ENCODE data around the gene KRT83. TPM values are rescaled to one million over a fixed set of nuclear protein-coding genes. Genes with fewer than 3 reads are reported as not detected.
"Not testable (repeated sequence)": the region's sequence is repeated elsewhere in the genome, so short reads cannot be mapped to it uniquely, and the experiment has no call there.

Gene KRT83
- total RNA-seq, 1 donor from 2014 or later = not detected

DNA sequence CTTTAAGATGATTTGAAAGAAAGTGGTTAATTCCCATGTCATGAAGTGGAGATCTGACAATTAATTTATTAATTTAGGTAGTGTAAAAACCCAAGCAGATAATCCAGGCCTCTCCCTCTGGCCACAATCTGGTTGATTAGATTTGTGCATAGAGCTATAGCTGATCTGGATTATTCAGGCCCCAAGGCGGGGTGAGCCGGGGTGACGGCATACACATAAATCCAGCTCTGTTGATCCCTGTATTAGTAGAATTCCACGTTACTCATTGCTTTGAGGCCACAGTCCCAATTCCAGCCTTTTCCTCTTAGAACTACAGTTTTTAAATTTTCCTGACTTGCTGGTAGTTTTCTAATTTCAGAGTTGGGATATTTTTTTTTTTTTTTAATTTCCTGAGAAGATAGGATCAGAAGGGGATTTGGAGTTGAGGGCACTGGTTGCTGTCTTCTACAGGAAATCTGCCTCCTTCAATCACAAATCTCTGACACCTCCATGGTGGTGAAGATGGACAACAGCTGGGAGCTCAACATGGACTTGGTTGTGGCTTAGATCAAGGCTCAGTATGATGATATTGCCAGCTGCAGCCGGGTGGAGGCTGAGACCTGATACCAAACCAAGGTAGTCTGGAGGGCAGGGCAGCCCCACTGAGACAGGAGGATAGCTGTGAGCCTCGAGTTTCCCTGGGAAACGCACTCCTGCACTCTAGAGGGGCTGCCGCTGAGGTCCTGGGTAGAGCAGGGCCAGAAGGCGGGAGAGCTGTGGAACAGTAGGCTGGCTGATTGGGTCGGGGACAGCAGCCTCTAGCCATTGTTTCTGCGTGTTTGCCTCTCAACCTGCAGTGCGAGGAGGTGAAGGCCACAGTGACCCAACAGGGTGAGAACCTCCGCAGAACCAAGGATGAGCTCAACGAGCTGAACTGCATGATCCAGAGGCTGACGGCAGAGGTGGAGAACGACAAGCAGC is 26.6 kb upstream of the KRT83 start:
- Mint-ChIP-seq H3K9me3 (no peaks in the 10 kb centered on the region), H3K36me3 (ENCODE audit: low read depth) (no peaks in the 10 kb centered on the region), H3K27ac (no peak overlapping the region), H3K4me1 (peaks cover 3% of the 10 kb centered on the region), H3K4me3 (no peak overlapping the region), H3K27me3 (peaks cover 5% of the 10 kb centered on the region)
- intact Hi-C loops (cut with micrococcal nuclease) = no loop called here
- no peak for DNase-seq

GRCh38 chr12:52347016-52347415 is 25.8 kb upstream of the KRT83 start:
- Mint-ChIP-seq H3K27me3 (peaks cover 5% of the 10 kb centered on the region), H3K27ac (no peak overlapping the region), H3K36me3 (ENCODE audit: low read depth) (no peaks in the 10 kb centered on the region), H3K9me3 (no peaks in the 10 kb centered on the region), H3K4me1 (peaks cover 3% of the 10 kb centered on the region), H3K4me3 (no peak overlapping the region)
- intact Hi-C loops (cut with micrococcal nuclease) = no loop called here
- DNase-seq = no peak

- intact Hi-C loops (cut with micrococcal nuclease) = no loop called here
- no peaks in the 10 kb centered on the region for H3K9me3 Mint-ChIP-seq
- no peak overlapping the region for H3K4me3 Mint-ChIP-seq
- H3K36me3 Mint-ChIP-seq (ENCODE audit: low read depth) = no peaks in the 10 kb centered on the region
- DNase-seq = no peak
- H3K27ac Mint-ChIP-seq = no peak overlapping the region
- peaks cover 3% of the 10 kb centered on the region for H3K27me3 Mint-ChIP-seq
- H3K4me1 Mint-ChIP-seq = peaks cover under 1% of the 10 kb centered on the region
Measured at GRCh38 chr12:52346593-52346992, 25.4 kb upstream of the KRT83 start.

DNA sequence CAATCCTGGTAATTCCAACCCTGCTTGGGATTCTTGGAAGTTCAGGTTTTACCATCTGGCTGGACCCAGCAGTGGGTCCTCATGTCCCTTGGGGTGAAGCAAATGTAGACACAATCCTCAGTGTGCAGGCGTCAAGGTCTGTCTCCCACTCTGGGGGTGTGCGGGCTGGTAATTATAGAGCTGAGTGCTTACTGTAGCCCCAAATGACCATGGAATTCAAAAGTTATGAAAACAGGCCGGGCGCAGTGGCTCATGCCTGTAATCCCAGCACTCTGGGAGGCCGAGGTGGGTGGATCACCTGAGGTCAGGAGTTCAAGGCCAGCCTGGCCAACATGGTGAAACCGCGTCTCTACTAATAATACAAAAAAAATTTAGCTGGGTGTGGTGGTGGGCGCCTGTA is 23.8 kb upstream of the KRT83 start:
- H3K9me3 Mint-ChIP-seq; H3K27me3 Mint-ChIP-seq; H3K4me3 Mint-ChIP-seq; H3K36me3 Mint-ChIP-seq (ENCODE audit: low read depth); intact Hi-C loops (cut with micrococcal nuclease); H3K4me1 Mint-ChIP-seq; H3K27ac Mint-ChIP-seq; DNase-seq: not testable (repeated sequence)

- intact Hi-C loops (cut with micrococcal nuclease) = no loop called here
- Mint-ChIP-seq H3K9me3 (no peaks in the 10 kb centered on the region), H3K27me3 (peaks cover 2% of the 10 kb centered on the region), H3K27ac (no peak overlapping the region), H3K4me3 (no peak overlapping the region), H3K36me3 (ENCODE audit: low read depth) (no peaks in the 10 kb centered on the region), H3K4me1 (no peaks in the 10 kb centered on the region)
- DNase-seq = no peak
Measured at GRCh38 chr12:52344111-52344510, 22.9 kb upstream of the KRT83 start.

DNA sequence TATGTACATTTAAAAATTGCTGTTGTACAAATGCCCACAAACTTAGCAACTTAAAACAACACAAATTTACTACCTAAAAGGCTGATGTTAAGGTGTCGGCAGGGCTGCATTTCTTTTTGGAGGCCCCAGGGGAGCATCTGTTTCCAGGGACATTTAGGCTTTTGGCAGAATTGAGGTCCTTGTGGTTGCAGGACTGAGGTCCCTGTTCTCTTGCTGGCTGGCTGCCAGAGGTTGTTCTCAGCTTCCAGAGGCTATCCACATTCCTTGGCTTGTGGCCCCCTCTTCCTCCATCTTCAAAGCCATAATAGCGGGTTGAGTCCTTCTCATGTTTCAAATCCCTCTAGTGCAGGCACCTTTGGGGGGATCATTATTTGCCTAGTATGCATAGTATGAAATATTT is 22.4 kb upstream of the KRT83 start:
- Mint-ChIP-seq H3K27me3 (no peaks in the 10 kb centered on the region), H3K9me3 (no peaks in the 10 kb centered on the region), H3K36me3 (ENCODE audit: low read depth) (no peaks in the 10 kb centered on the region), H3K4me3 (no peak overlapping the region), H3K27ac (no peak overlapping the region), H3K4me1 (no peaks in the 10 kb centered on the region)
- intact Hi-C loops (cut with micrococcal nuclease) = no loop called here
- DNase-seq = no peak

- Mint-ChIP-seq H3K27ac (no peak overlapping the region), H3K27me3 (peaks cover 1% of the 10 kb centered on the region), H3K4me3 (no peak overlapping the region), H3K36me3 (ENCODE audit: low read depth) (no peaks in the 10 kb centered on the region), H3K9me3 (no peaks in the 10 kb centered on the region), H3K4me1 (no peaks in the 10 kb centered on the region)
- DNase-seq = no peak
- intact Hi-C loops (cut with micrococcal nuclease) = no loop called here
Measured at GRCh38 chr12:52342781-52343490, 21.7 kb upstream of the KRT83 start.

DNA sequence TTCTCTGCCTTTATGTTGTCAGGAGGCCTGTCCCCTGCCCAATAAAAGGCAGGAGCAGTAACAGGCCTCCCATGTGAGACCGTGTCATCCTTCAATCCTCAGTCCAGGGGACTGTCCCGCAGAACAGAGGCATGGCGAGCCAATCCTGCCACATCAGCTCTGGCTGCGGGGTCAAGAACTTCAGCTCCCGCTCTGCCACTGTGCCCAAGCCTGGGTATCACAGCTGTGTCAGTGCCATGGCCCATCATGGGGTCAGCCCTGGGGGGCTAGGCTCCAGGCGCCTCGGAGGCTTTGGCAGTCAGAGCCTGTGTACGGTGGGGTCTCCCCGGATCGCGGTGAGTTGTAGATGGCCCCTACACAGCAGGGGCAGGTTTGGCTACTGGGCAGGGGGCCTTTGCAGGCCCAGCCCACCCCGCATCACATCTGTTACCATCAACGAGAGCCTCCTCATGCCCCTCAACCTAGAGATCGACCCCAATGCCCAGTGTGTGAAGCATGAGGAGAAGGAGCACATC is 19.9 kb upstream of the KRT83 start:
- Mint-ChIP-seq H3K4me3 (no peak overlapping the region), H3K36me3 (ENCODE audit: low read depth) (no peaks in the 10 kb centered on the region), H3K27ac (no peak overlapping the region), H3K4me1 (peaks cover 3% of the 10 kb centered on the region), H3K27me3 (peaks cover 2% of the 10 kb centered on the region), H3K9me3 (no peaks in the 10 kb centered on the region)
- intact Hi-C loops (cut with micrococcal nuclease) = no loop called here
- DNase-seq = no peak

DNA sequence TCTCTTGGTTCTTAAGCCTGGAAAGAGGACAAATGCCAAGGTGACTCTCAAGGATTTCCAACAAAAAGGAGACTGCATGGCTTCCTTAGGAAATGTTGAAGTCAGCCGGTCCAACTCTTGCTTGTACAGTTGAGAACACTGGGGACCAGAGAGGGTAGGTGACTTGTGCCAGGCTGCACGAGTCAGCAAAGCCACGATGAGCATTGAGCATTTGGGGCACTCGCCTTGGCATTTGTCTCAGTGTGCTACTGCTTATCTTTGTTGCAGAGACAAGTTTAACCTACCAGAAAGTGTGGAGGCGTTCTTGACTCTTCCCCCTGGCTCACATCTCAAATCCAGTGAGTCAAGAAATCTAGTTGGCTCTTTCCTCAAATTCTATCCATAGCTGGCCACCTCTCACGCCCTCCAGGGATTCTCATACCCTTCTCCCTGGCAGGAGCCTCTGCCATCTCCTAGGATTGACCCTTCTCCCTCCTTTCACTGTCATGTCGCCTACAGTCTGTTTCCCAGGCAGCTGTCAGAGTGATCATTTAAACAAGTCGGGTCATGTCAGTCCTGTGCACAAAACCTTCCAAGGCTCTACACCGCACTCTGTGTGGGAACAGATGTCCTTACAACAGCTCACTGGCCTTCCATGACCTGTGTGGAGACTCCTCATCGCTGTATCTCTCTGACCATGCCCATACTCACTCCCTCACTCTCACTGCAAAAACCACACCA is 17.2 kb upstream of the KRT83 start:
- Mint-ChIP-seq H3K4me1 (peaks cover 3% of the 10 kb centered on the region), H3K36me3 (ENCODE audit: low read depth) (no peaks in the 10 kb centered on the region), H3K27ac (no peak overlapping the region), H3K9me3 (no peaks in the 10 kb centered on the region), H3K27me3 (peaks cover 4% of the 10 kb centered on the region), H3K4me3 (no peak overlapping the region)
- intact Hi-C loops (cut with micrococcal nuclease) = no loop called here
- DNase-seq = no peak

DNA sequence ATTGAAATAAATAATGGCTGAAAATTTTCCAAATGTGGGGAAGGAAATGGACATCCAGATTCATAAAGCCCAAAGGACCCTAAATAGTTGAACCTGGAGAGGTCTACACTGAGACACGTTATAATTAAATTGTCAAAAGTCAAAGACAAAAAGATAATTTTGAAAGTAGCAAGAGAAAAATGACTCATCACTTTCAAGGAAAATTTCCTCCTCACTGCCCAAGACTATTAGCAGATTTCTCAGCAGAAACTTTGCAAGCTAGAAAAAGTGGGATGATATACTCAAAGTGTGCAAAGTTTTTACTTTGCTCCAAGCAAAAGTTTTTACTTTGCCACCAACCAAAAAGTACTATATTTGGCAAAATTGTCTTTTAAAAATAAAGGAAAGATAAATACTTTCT is 15.9 kb upstream of the KRT83 start:
- peaks cover 3% of the 10 kb centered on the region for H3K4me1 Mint-ChIP-seq
- no peak overlapping the region for H3K27ac Mint-ChIP-seq
- no peaks in the 10 kb centered on the region for H3K36me3 Mint-ChIP-seq (ENCODE audit: low read depth)
- H3K4me3 Mint-ChIP-seq = no peak overlapping the region
- peaks cover 4% of the 10 kb centered on the region for H3K27me3 Mint-ChIP-seq
- intact Hi-C loops (cut with micrococcal nuclease) = no loop called here
- no peak for DNase-seq
- H3K9me3 Mint-ChIP-seq = no peaks in the 10 kb centered on the region

DNA sequence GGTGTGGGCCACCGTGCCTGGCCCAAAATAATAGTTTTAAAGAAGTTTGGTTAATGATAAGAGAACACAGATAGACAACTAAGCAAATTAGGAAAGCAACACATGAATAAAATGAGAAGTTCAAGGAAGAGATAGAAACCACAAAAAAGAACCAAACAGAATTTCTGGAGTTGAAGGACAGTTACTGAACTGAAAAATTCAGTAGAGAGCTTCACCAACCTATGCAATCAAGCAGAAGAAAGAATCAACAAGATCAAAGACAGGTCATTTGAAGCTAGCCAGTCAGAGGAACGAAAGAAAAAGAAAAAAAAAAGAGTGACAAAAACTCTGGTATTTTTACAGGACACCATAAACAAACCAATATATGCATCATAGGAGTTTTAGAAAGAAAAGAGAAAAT is 15.4 kb upstream of the KRT83 start:
- no peak overlapping the region for H3K4me3 Mint-ChIP-seq
- H3K27ac Mint-ChIP-seq = no peak overlapping the region
- DNase-seq = no peak
- H3K36me3 Mint-ChIP-seq (ENCODE audit: low read depth) = no peaks in the 10 kb centered on the region
- H3K4me1 Mint-ChIP-seq = peaks cover 3% of the 10 kb centered on the region
- H3K27me3 Mint-ChIP-seq = peaks cover 4% of the 10 kb centered on the region
- no peaks in the 10 kb centered on the region for H3K9me3 Mint-ChIP-seq
- intact Hi-C loops (cut with micrococcal nuclease) = no loop called here

DNA sequence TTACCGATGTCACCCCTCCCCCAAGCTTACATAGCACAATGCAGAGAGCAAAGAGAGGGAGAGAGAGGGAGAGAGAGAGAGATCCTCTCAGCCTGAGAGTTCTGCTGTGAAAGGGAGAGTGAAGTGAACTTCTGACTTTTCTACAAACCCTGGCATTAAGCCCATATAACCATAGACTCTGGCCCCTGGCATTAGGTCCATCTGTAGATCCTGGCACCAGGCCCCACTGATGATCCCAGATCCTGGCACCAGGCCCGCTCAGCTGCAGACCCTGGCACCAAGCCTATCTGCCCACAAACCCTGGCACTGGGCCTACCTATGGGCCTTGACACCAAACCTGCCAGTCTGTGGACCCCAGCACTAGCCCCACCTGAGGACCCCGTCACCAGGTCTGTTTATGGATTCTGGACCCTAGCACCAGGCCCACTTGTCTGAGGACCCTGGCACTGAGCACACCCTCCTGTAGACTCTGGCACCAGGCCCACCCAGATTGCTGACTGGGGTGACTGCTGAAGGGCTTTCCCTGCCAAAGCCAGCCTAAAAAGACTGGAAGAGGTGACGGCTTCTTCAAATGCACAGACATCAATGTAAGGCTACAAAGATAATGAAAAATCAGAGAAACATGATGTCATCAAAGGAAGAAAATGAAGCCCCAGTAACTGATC is 14.5 kb upstream of the KRT83 start:
- Mint-ChIP-seq H3K9me3 (no peaks in the 10 kb centered on the region), H3K36me3 (ENCODE audit: low read depth) (no peaks in the 10 kb centered on the region), H3K27ac (no peak overlapping the region), H3K27me3 (peaks cover 4% of the 10 kb centered on the region), H3K4me1 (peaks cover 3% of the 10 kb centered on the region), H3K4me3 (no peak overlapping the region)
- DNase-seq = no peak
- intact Hi-C loops (cut with micrococcal nuclease) = no loop called here

GRCh38 chr12:52334185-52334584 is 13.0 kb upstream of the KRT83 start:
- DNase-seq = no peak
- Mint-ChIP-seq H3K36me3 (ENCODE audit: low read depth) (no peaks in the 10 kb centered on the region), H3K27ac (no peak overlapping the region), H3K4me3 (no peak overlapping the region), H3K9me3 (no peaks in the 10 kb centered on the region), H3K4me1 (peaks cover 3% of the 10 kb centered on the region), H3K27me3 (peaks cover 11% of the 10 kb centered on the region)
- intact Hi-C loops (cut with micrococcal nuclease) = no loop called here
